HG03571 (cell line): Measurements from ENCODE around the gene TRIM16.
"Not testable (repeated sequence)": the region's sequence is repeated elsewhere in the genome, so short reads cannot be mapped to it uniquely, and the experiment has no call there.

Experiments
- ATAC-seq: cut with Tn5 transposase; IDR thresholded peaks from one replicate; pipeline ENCODE4 v1.9.1; 2021; ENCODE audit not compliant: unreplicated experiment

Gene TRIM16

GRCh38 chr17:15619331-15620058 is 64.6 kb downstream of the TRIM16 start, which contains the start of gene FBXW10B:
FBXW10B (minus strand) TSS chr17:15619704; CDS start chr17:15619512, 192 bp downstream.
- ATAC-seq, result not testable (repeated sequence)

GRCh38 chr17:15616828-15617227 is 67.3 kb downstream of the TRIM16 start:
- not testable (repeated sequence) for ATAC-seq

GRCh38 chr17:15615850-15616249 is 68.3 kb downstream of the TRIM16 start:
- not testable (repeated sequence) for ATAC-seq

- not testable (repeated sequence) for ATAC-seq
Measured at GRCh38 chr17:15613111-15613510, 71.0 kb downstream of the TRIM16 start.

- not testable (repeated sequence) for ATAC-seq
Measured at GRCh38 chr17:15592960-15593359, 91.2 kb downstream of the TRIM16 start.

- not testable (repeated sequence) for ATAC-seq
Measured at GRCh38 chr17:15591986-15592385, 92.1 kb downstream of the TRIM16 start.

GRCh38 chr17:15590844-15591243 is 93.3 kb downstream of the TRIM16 start:
- ATAC-seq, result not testable (repeated sequence)

- peak; percentile 53 for ATAC-seq
Measured at GRCh38 chr17:15589544-15590536, 94.3 kb downstream of the TRIM16 start.

- ATAC-seq, result not testable (repeated sequence)
Measured at GRCh38 chr17:15588017-15588416, 96.1 kb downstream of the TRIM16 start.

GRCh38 chr17:15583313-15583712 is 100.8 kb downstream of the TRIM16 start:
- not testable (repeated sequence) for ATAC-seq

- not testable (repeated sequence) for ATAC-seq
Measured at GRCh38 chr17:15581462-15581861, 102.6 kb downstream of the TRIM16 start.
